K562 (cell line): ENCODE results near the gene RHOT1. TPM values are rescaled to one million over a fixed set of nuclear protein-coding genes. Genes with fewer than 3 reads are reported as not detected.

Experiments
- ATAC-seq: fragments of 200-7000 bp; cut with Tn5 transposase; 3 replicates; pipeline ENCODE4 v1.9.1; 2020; ENCODE audit warnings: moderate library complexity
- BruUV-seq: library from RNA; stranded (reverse); fragments of 400-500 nt; replicated peaks from 2 replicates; lab custom pipeline; 2021; lab: Mats Ljungman, UMichigan
- CTCF ChIA-PET: fragments of 300-600 bp; formaldehyde crosslinking; extraction: SDS; loops from one replicate; lab custom pipeline; 2021; ENCODE audit warnings: low intra/inter-chr PET ratio; lab: Yijun Ruan, JAX
- POLR2A ChIA-PET: fragments of 300-600, 350-650 bp; sonication (Branson Sonifier 250); formaldehyde crosslinking; extraction: SDS; loops from one replicate; lab custom pipeline; 2021; ENCODE audit warnings: antibody characterized with exemption, inconsistent platforms; lab: Yijun Ruan, JAX
- DNase-seq, 4 experiments: peaks; one replicate each; pipeline versions ENCODE4 v3.0.0 to v3.0.0-alpha.2; 2011 to 2018; ENCODE audit warnings: low spot score in 3 of 4, mixed read lengths in 3 of 4; ENCODE audit errors: extremely low read depth in 1 of 4
- FAIRE-seq: peaks from 2 replicates; lab custom pipeline; 2011; peaks lifted over from hg19 to GRCh38; lab: Jason Lieb, UNC
- H2AFZ ChIP-seq: 2 replicates; pipeline ENCODE4 v1.6.0; 2011; ENCODE audit warnings: low read depth, low read length, control low read depth, inconsistent platforms
- H3K27ac ChIP-seq: fragments of 200-600 bp; 3 replicates; pipeline ENCODE4 v1.8.0; 2011; ENCODE audit warnings: low read depth, mild to moderate bottlenecking, control low read depth, inconsistent platforms, low read length, moderate library complexity, mixed read lengths; ENCODE audit errors: extremely low read depth
- H3K27me3 ChIP-seq, 2 experiments: fragments of 300-600 bp in 1 of 2; 2 replicates in 1 of 2; 3 replicates in 1 of 2; pipeline versions ENCODE4 v1.6.0 to v1.8.0; 2011; ENCODE audit warnings: inconsistent platforms in 2 of 2, low read length in 2 of 2, mild to moderate bottlenecking in 1 of 2, mixed read lengths in 1 of 2, moderate library complexity in 1 of 2; ENCODE audit not compliant: control insufficient read depth in 2 of 2, insufficient read depth in 2 of 2
- H3K36me3 ChIP-seq: fragments of 300-600 bp; 3 replicates; pipeline ENCODE4 v1.8.0; 2011; ENCODE audit warnings: mild to moderate bottlenecking, low read length, inconsistent platforms; ENCODE audit not compliant: control insufficient read depth, insufficient read depth
- H3K4me1 ChIP-seq, 2 experiments: fragments of 200-600 bp in 1 of 2; replicated peaks in 1 of 2; 2 replicates in 1 of 2; 3 replicates in 1 of 2; pipeline versions ENCODE4 v1.5.1 to v1.8.0; 2011; ENCODE audit warnings: inconsistent platforms in 2 of 2, low read length in 2 of 2, mild to moderate bottlenecking in 1 of 2, mixed read lengths in 1 of 2, moderate library complexity in 1 of 2; ENCODE audit not compliant: control insufficient read depth in 2 of 2, insufficient read depth in 2 of 2
- H3K4me2 ChIP-seq: 2 replicates; pipeline ENCODE4 v1.6.1; 2011; ENCODE audit warnings: low read length, control low read depth, inconsistent platforms, mixed read lengths; ENCODE audit not compliant: insufficient read depth
- H3K4me3 ChIP-seq: fragments of 200-600 bp; sonication (generic), shearing (Covaris generic); 2 replicates; pipeline ENCODE4 v1.5.1; 2016; ENCODE audit warnings: control low read depth, inconsistent platforms
- H3K79me2 ChIP-seq: fragments of 200-600 bp; 3 replicates; pipeline ENCODE4 v1.8.0; 2011; ENCODE audit warnings: low read length, inconsistent platforms; ENCODE audit not compliant: control insufficient read depth, insufficient read depth
- H3K9ac ChIP-seq, 2 experiments: 2 replicates each; pipeline versions ENCODE4 v1.6.0 to v1.6.1; 2011; ENCODE audit warnings: low read depth in 2 of 2, low read length in 2 of 2, control low read depth in 1 of 2, inconsistent platforms in 1 of 2, mild to moderate bottlenecking in 1 of 2, mixed read lengths in 1 of 2; ENCODE audit not compliant: insufficient read depth in 1 of 2
- H3K9me1 ChIP-seq: one replicate; pipeline ENCODE4 v1.6.0; 2011; ENCODE audit warnings: inconsistent platforms, mild to moderate bottlenecking, low read length, moderate library complexity; ENCODE audit not compliant: control insufficient read depth, insufficient read depth
- H3K9me3 ChIP-seq: replicated peaks from 2 replicates; pipeline ENCODE4 v1.5.1; 2011; ENCODE audit warnings: low read depth, low read length, inconsistent platforms; ENCODE audit not compliant: control insufficient read depth, insufficient read depth
- H4K20me1 ChIP-seq: replicated peaks from 2 replicates; pipeline ENCODE4 v1.6.1; 2011; ENCODE audit warnings: low read length, inconsistent platforms, mixed read lengths; ENCODE audit not compliant: control insufficient read depth, insufficient read depth
- MAZ ChIP-seq, 2 experiments: fragments of 450-650 bp in 1 of 2; sonication (generic) in 1 of 2; formaldehyde crosslinking; IDR thresholded peaks in 1 of 2; conservative IDR thresholded peaks in 1 of 2; 2 replicates each; pipeline versions ENCODE4 v1.4.0 to v1.5.0; 2020; ENCODE audit warnings: mild to moderate bottlenecking in 1 of 2, missing genetic modification reagents in 1 of 2
- ZNF445 ChIP-seq: fragments of 250-450 bp; sonication (Bioruptor Pico); IDR thresholded peaks from 2 replicates; pipeline ENCODE4 v1.4.0; 2020; ENCODE audit warnings: low read depth, mild to moderate bottlenecking, moderate library complexity
- ZNF507 ChIP-seq: conservative IDR thresholded peaks from 2 replicates; pipeline ENCODE4 v1.6.1; 2017; ENCODE audit warnings: missing genetic modification characterization, missing compliant biosample characterization
- WGBS: fragments of 100-300 bp; shearing (Covaris generic); methylation state at CpG from one replicate; pipeline ENCODE4 v1.1.6; 2016; ENCODE audit warnings: low coverage, mixed read lengths; ENCODE audit not compliant: insufficient coverage; ENCODE audit errors: missing lambda C conversion rate; 5-methylcytosine and 5-hydroxymethylcytosine counted together
- in situ Hi-C: fragments of 300-500 bp; cut with MboI; formaldehyde crosslinking; loops from 4 replicates; pipeline ENCODE4 v1.15.0; 2018; ENCODE audit warnings: inconsistent platforms, mixed read lengths
- intact Hi-C: fragments of 100-400 bp; cut with micrococcal nuclease; formaldehyde crosslinking; loops from 2 replicates; pipeline ENCODE4 v1.14.2; 2022
- polyA plus RNA-seq, 8 experiments: library from polyadenylated mRNA; depleted of rRNA in 4 of 8; stranded (reverse) in 5 of 8; unstranded in 3 of 8; fragments of >200 nt; fragmentation: Nextera tagmentation in 2 of 8; fragmentation: Illumina TruSeq in 1 of 8; extraction: Ambion mirVana in 2 of 8; extraction: Trizol in 1 of 8; gene quantifications; 2 replicates each; pipeline versions ENCODE4 v1.2.1 to v1.2.3, GENCODE V29; 2011 to 2014; ENCODE audit warnings: inconsistent platforms in 1 of 8, missing spikeins in 1 of 8
- total RNA-seq, 7 experiments: library from RNA; depleted of rRNA in 6 of 7; stranded (reverse); fragments of >200 nt in 6 of 7; fragmentation: Illumina TruSeq in 2 of 7; extraction: Trizol in 2 of 7; gene quantifications; 2 replicates each; pipeline versions ENCODE4 v1.2.1 to v1.2.3, GENCODE V29; 2011 to 2021; ENCODE audit warnings: low replicate concordance in 1 of 7
- TF ChIP-seq, protein P1 (sequence below): fragments of 250-450 bp; sonication (Bioruptor Pico); IDR thresholded peaks from 2 replicates; pipeline ENCODE4 v1.5.1; 2021; ENCODE audit warnings: mild to moderate bottlenecking
- TF ChIP-seq, protein P2 (sequence below): fragments of 250-450 bp; sonication (Bioruptor Pico); IDR thresholded peaks from 2 replicates; pipeline ENCODE4 v1.4.0; 2020; ENCODE audit warnings: mild to moderate bottlenecking, moderate library complexity, borderline replicate concordance

Gene RHOT1
- total and polyA plus RNA-seq, 9 of the 15 experiments (the other 6 are each of a cell fraction or from before 2014, with no cell fraction given), result 23.0 to 101 (median 32.2) TPM

DNA sequence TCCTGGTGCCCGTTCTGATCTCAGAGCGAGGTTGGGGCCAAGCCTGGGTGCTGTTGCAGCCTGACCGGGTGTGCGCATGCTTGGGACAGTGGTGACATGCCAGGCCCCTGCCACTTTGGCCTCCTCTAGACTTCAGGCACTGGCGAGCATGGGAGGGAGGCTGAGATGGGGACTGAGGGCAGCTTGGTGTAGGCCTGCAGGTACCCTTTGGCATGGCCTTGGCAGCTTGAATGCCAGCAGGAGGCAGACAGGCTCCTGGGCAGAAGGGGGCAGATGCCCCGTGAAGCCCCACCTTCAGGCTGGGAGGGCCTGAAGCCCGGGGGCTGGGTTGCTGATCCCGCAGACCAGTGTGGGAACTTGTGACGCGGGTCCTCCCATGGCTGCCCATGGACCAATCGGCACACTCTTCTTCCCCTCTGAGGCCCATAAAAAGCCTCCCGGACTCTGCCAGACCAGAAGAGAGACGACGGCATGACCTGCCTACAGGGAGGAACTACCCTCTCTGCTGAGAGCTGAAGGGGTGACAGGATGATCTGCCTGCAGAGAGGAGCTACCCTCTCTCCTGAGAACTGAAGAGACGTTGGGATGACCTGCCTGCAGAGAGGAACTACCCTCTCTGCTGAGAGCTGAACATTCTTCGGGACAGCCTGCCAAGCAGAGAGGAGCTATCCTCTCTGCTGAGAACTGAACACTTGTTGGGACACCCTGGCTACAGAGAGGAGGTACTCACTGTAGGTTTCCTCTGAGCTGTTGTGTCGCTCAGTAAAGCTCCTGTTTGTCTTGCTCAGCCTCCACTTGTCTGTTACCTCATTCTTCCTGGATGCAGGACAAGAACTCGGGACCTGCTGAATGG is 17.5 kb downstream of the RHOT1 start:
- intact Hi-C loops, result no loop called here
- Histone ChIP-seq H3K4me3 (no peak overlapping the region), H3K4me1 (peaks cover 0 to 15% of the 10 kb centered on the region in 2 experiments; a peak in 1 of 5 replicates), H3K9ac (peak overlapping the region in 1 of 2 experiments; percentile 28; a peak in 2 of 4 replicates), H3K9me1 (peaks cover 3% of the 10 kb centered on the region), H3K79me2 (peaks cover 35% of the 10 kb centered on the region), H3K27ac (no peak overlapping the region), H3K4me2 (no peak overlapping the region), H3K36me3 (peaks cover 49% of the 10 kb centered on the region), H3K9me3 (no peaks in the 10 kb centered on the region), H4K20me1 (no peaks in the 10 kb centered on the region), H2AFZ (no peak overlapping the region), H3K27me3 (no peaks in the 10 kb centered on the region)
- 91% methylated on average over 17 of the region's 18 CpGs for WGBS
- no TSS peak for BruUV-seq
- in situ Hi-C loops, result no loop called here
- no peak for DNase-seq
- POLR2A ChIA-PET, result interaction anchor here (0.6 to 1.0 kb wide), 5 partner anchors 10 to 261 kb away, joined by 3 to 4 read pairs (median 3); partner anchors contain the start of gene RHOT1
- CTCF ChIA-PET, result no interaction called here
- FAIRE-seq, result no peak
- TF ChIP-seq, protein P1, sequence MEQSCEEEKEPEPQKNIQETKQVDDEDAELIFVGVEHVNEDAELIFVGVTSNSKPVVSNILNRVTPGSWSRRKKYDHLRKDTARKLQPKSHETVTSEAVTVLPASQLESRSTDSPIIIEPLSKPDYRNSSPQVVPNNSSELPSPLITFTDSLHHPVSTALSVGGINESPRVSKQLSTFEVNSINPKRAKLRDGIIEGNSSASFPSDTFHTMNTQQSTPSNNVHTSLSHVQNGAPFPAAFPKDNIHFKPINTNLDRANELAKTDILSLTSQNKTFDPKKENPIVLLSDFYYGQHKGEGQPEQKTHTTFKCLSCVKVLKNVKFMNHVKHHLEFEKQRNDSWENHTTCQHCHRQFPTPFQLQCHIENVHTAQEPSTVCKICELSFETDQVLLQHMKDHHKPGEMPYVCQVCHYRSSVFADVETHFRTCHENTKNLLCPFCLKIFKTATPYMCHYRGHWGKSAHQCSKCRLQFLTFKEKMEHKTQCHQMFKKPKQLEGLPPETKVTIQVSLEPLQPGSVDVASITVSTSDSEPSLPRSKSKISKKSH (CRISPR knock-in tag), result no peak
- no peak for TF ChIP-seq ZNF507 (tag)
- no peak for TF ChIP-seq ZNF445 (CRISPR knock-in tag)
- TF ChIP-seq MAZ (CRISPR knock-in tag; conservative IDR thresholded peaks at IDR 0.05 in 1 of 2, IDR thresholded peaks at IDR 0.05 in 1 of 2), result no peak
- TF ChIP-seq, protein P2, sequence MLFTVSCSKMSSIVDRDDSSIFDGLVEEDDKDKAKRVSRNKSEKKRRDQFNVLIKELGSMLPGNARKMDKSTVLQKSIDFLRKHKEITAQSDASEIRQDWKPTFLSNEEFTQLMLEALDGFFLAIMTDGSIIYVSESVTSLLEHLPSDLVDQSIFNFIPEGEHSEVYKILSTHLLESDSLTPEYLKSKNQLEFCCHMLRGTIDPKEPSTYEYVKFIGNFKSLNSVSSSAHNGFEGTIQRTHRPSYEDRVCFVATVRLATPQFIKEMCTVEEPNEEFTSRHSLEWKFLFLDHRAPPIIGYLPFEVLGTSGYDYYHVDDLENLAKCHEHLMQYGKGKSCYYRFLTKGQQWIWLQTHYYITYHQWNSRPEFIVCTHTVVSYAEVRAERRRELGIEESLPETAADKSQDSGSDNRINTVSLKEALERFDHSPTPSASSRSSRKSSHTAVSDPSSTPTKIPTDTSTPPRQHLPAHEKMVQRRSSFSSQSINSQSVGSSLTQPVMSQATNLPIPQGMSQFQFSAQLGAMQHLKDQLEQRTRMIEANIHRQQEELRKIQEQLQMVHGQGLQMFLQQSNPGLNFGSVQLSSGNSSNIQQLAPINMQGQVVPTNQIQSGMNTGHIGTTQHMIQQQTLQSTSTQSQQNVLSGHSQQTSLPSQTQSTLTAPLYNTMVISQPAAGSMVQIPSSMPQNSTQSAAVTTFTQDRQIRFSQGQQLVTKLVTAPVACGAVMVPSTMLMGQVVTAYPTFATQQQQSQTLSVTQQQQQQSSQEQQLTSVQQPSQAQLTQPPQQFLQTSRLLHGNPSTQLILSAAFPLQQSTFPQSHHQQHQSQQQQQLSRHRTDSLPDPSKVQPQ (CRISPR knock-in tag), result no peak
- no peak for ATAC-seq
